HEK293T (cell line): ENCODE results near the gene KY.

ENCODE experiments used
- BHLHE40 ChIP-seq: fragments of 450-650 bp; IDR thresholded peaks from 2 replicates; pipeline ENCODE4 v1.6.1; 2016; ENCODE audit warnings: mild to moderate bottlenecking, moderate library complexity, borderline replicate concordance
- CTBP1 ChIP-seq: fragments of 450-650 bp; IDR thresholded peaks from 2 replicates; pipeline ENCODE4 v1.6.1; 2016; ENCODE audit warnings: borderline replicate concordance
- NFRKB ChIP-seq: fragments of 450-650 bp; IDR thresholded peaks from 2 replicates; pipeline ENCODE4 v1.6.1; 2016; ENCODE audit warnings: mild to moderate bottlenecking, moderate library complexity
- SP1 ChIP-seq: fragments of 450-650 bp; IDR thresholded peaks from 2 replicates; pipeline ENCODE4 v1.6.1; 2017
- TARDBP ChIP-seq: fragments of 450-650 bp; IDR thresholded peaks from 2 replicates; pipeline ENCODE4 v1.6.1; 2016

GRCh38 chr3:134654031-134654430 is 3.2 kb upstream of the KY start:
- no peak for TF ChIP-seq NFRKB
- no peak for TF ChIP-seq CTBP1
- no peak for TF ChIP-seq BHLHE40
- TF ChIP-seq SP1: no peak
- no peak for TF ChIP-seq TARDBP
